HCT116 (cell line): ENCODE data around the gene RNF31. TPM values are rescaled to one million over a fixed set of nuclear protein-coding genes. Genes with fewer than 3 reads are reported as not detected.

Experiments used
- ATAC-seq: fragments of 200-7000 bp; cut with Tn5 transposase; 2 replicates; pipeline ENCODE4 v1.9.1; 2020; ENCODE audit warnings: mild to moderate bottlenecking, moderate library complexity
- BruUV-seq: library from RNA; stranded (reverse); fragments of 400-500 nt; replicated peaks from 2 replicates; lab custom pipeline; 2021; lab: Mats Ljungman, UMichigan
- CTCF ChIA-PET: fragments of 300-600 bp; sonication (Branson Sonifier 250); formaldehyde crosslinking; loops from one replicate; lab custom pipeline; 2021; ENCODE audit warnings: antibody characterized with exemption; lab: Charles Lee
- POLR2A ChIA-PET: fragments of 300-600, 350-600 bp; sonication (Branson Sonifier 250); formaldehyde crosslinking; loops from one replicate; lab custom pipeline; 2021; ENCODE audit warnings: antibody characterized with exemption; lab: Charles Lee
- RAD21 ChIA-PET, 2 experiments: fragments of 300-600 bp; sonication (Branson Sonifier 250); formaldehyde crosslinking; loops; one replicate each; lab custom pipeline; 2023; ENCODE audit warnings: low total read pairs in 2 of 2; ENCODE audit not compliant: uncharacterized antibody in 2 of 2, unreplicated experiment in 2 of 2, low non-redundant PET in 1 of 2; lab: Charles Lee
- DNase-seq: peaks from one replicate; pipeline ENCODE4 v3.0.0-alpha.2; 2010; ENCODE audit warnings: low read depth, low spot score
- H2AFZ ChIP-seq: fragments of 200-600 bp; shearing (Covaris generic), sonication (generic); 2 replicates; pipeline ENCODE4 v1.6.1; 2017; ENCODE audit warnings: low read depth, mixed run types, mixed read lengths, antibody characterized with exemption, low read length; ENCODE audit not compliant: poor library complexity, severe bottlenecking
- H3K27ac ChIP-seq: 2 replicates; pipeline ENCODE4 v1.5.1; 2012; ENCODE audit warnings: low read depth, low read length
- H3K27me3 ChIP-seq: fragments of 200-600 bp; sonication (generic); 2 replicates; pipeline ENCODE4 v1.6.1; 2016; ENCODE audit warnings: mixed run types, low read length, mixed read lengths; ENCODE audit not compliant: insufficient read depth
- H3K36me3 ChIP-seq, 2 experiments: fragments of 200-500 bp in 1 of 2; fragments of 200-600 bp in 1 of 2; sonication (Bioruptor generic) in 1 of 2; sonication (generic) in 1 of 2; 2 replicates each; pipeline versions ENCODE4 v1.5.1 to v1.6.1; 2014 to 2016; ENCODE audit warnings: low read length in 2 of 2, inconsistent platforms in 1 of 2, mixed read lengths in 1 of 2, mixed run types in 1 of 2; ENCODE audit not compliant: insufficient read depth in 2 of 2, control insufficient read depth in 1 of 2
- H3K4me1 ChIP-seq, 2 experiments: fragments of 200-600 bp in 1 of 2; sonication (generic) in 1 of 2; 2 replicates each; pipeline versions ENCODE4 v1.5.1 to v1.6.1; 2012 to 2017; ENCODE audit warnings: low read length in 2 of 2, inconsistent platforms in 1 of 2, mild to moderate bottlenecking in 1 of 2, mixed read lengths in 1 of 2, mixed run types in 1 of 2, moderate library complexity in 1 of 2; ENCODE audit not compliant: insufficient read depth in 2 of 2, control insufficient read depth in 1 of 2
- H3K4me2 ChIP-seq: fragments of 200-600 bp; sonication (generic); 2 replicates; pipeline ENCODE4 v1.6.1; 2017; ENCODE audit warnings: mixed run types, low read length, mixed read lengths
- H3K4me3 ChIP-seq, 2 experiments: fragments of 200-600 bp in 1 of 2; sonication (generic) in 1 of 2; replicated peaks in 1 of 2; 2 replicates each; pipeline ENCODE4 v1.5.1; 2011 to 2016; ENCODE audit warnings: low read length in 2 of 2, control low read depth in 1 of 2, low read depth in 1 of 2, mild to moderate bottlenecking in 1 of 2, mixed read lengths in 1 of 2, mixed run types in 1 of 2
- H3K79me2 ChIP-seq: fragments of 200-600 bp; sonication (generic); 2 replicates; pipeline ENCODE4 v1.6.1; 2017; ENCODE audit warnings: mild to moderate bottlenecking, mixed run types, low read length, moderate library complexity, mixed read lengths; ENCODE audit not compliant: insufficient read depth
- H3K9ac ChIP-seq: fragments of 200-600 bp; sonication (generic); 2 replicates; pipeline ENCODE4 v1.6.1; 2016; ENCODE audit warnings: low read length, mixed read lengths
- H3K9me2 ChIP-seq: fragments of 200-600 bp; sonication (generic), shearing (Covaris generic); 2 replicates; pipeline ENCODE4 v1.6.1; 2017; ENCODE audit warnings: mixed run types, mild to moderate bottlenecking, moderate library complexity; ENCODE audit not compliant: insufficient read depth
- H3K9me3 ChIP-seq, 2 experiments: fragments of 200-500 bp in 1 of 2; fragments of 200-600 bp in 1 of 2; sonication (Bioruptor generic) in 1 of 2; sonication (generic) in 1 of 2; 2 replicates each; pipeline ENCODE4 v1.6.1; 2014 to 2017; ENCODE audit warnings: low read length in 2 of 2, mixed read lengths in 2 of 2, inconsistent platforms in 1 of 2, low read depth in 1 of 2, mild to moderate bottlenecking in 1 of 2, mixed run types in 1 of 2, moderate library complexity in 1 of 2; ENCODE audit not compliant: control insufficient read depth in 1 of 2, insufficient read depth in 1 of 2
- H4K20me1 ChIP-seq: fragments of 200-600 bp; sonication (generic), shearing (Covaris generic); 2 replicates; pipeline ENCODE4 v1.6.1; 2017; ENCODE audit warnings: mixed run types, mild to moderate bottlenecking, moderate library complexity; ENCODE audit not compliant: insufficient read depth
- CEBPB ChIP-seq: IDR thresholded peaks from 2 replicates; pipeline ENCODE4 v1.6.1; 2012; ENCODE audit warnings: low read depth
- MAX ChIP-seq: IDR thresholded peaks from 2 replicates; pipeline ENCODE4 v1.6.1; 2012
- RAD21 ChIP-seq: IDR thresholded peaks from 2 replicates; pipeline ENCODE4 v1.6.1; 2012; ENCODE audit warnings: low read depth, mild to moderate bottlenecking
- REST ChIP-seq: IDR thresholded peaks from 2 replicates; pipeline ENCODE4 v1.6.1; 2012; ENCODE audit warnings: low read depth
- SIN3A ChIP-seq: IDR thresholded peaks from 2 replicates; pipeline ENCODE4 v1.6.1; 2012; ENCODE audit warnings: low read depth
- TCF7L2 ChIP-seq: IDR thresholded peaks from 2 replicates; pipeline ENCODE4 v1.7.0; 2011; ENCODE audit warnings: borderline replicate concordance, inconsistent platforms; ENCODE audit not compliant: insufficient read depth, insufficient read length; ENCODE audit errors: extremely low read depth
- YY1 ChIP-seq: IDR thresholded peaks from 2 replicates; pipeline ENCODE4 v1.6.1; 2011; ENCODE audit warnings: low read length, low read depth, moderate library complexity, mild to moderate bottlenecking; ENCODE audit not compliant: insufficient replicate concordance; ENCODE audit errors: extremely low read depth
- ZFX ChIP-seq: fragments of 450-650 bp; IDR thresholded peaks from 2 replicates; pipeline ENCODE4 v1.6.1; 2017
- ZNF274 ChIP-seq: fragments of 200-500 bp; sonication (Bioruptor generic); IDR thresholded peaks from 2 replicates; pipeline ENCODE4 v1.6.1; 2014; ENCODE audit warnings: mild to moderate bottlenecking, low read depth, low read length, inconsistent platforms
- intact Hi-C: fragments of 100-400 bp; cut with micrococcal nuclease; formaldehyde crosslinking; loops from 2 replicates; pipeline ENCODE4 v1.10.0; 2022
- total RNA-seq: library from RNA; stranded (reverse); gene quantifications from one replicate; pipeline ENCODE4 v1.2.1, GENCODE V29; 2021; ENCODE audit not compliant: unreplicated experiment
- TF ChIP-seq, protein P1 (sequence below): IDR thresholded peaks from 2 replicates; pipeline ENCODE4 v1.6.1; 2012
- TF ChIP-seq, protein P2 (sequence below), 3 experiments: fragments of 200-600 bp in 1 of 3; sonication (generic) in 1 of 3; IDR thresholded peaks in 2 of 3; conservative IDR thresholded peaks in 1 of 3; 2 replicates each; pipeline ENCODE4 v1.5.1; 2012 to 2017; ENCODE audit warnings: low read depth in 2 of 3, low read length in 2 of 3, antibody characterized with exemption in 1 of 3, borderline replicate concordance in 1 of 3, control low read depth in 1 of 3, mild to moderate bottlenecking in 1 of 3, mixed read lengths in 1 of 3, mixed run types in 1 of 3, moderate library complexity in 1 of 3; ENCODE audit not compliant: insufficient read depth in 1 of 3

The RNF31 gene
- total RNA-seq, 1 experiment from 2014 or later, result 78.0 TPM

DNA sequence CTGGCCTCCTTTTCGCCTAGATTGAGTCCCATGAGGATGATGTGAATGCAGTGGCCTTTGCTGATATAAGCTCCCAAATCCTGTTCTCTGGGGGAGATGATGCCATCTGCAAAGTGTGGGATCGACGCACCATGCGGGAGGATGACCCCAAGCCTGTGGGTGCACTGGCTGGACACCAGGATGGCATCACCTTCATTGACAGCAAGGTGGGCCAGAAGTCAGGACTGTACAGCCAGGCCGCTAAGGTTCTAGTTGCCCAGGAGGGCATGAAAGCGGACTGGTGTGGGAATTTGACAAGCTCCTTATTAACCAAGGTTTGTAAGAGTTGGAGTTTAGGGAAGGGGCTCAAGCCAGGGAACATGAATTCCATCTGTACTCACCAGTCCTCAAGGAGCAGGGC is 27.6 kb upstream of the RNF31 start:
- Histone ChIP-seq H3K27ac (no peak overlapping the region), H3K9me2 (no peaks in the 10 kb centered on the region), H3K4me1 (peaks cover 6 to 12% of the 10 kb centered on the region in 2 experiments; a peak in 3 of 4 replicates), H3K79me2 (peaks cover 14% of the 10 kb centered on the region; the same call in 1 of the 2 replicates), H3K9me3 (no peaks in the 10 kb centered on the region), H3K4me3 (no peak overlapping the region), H3K4me2 (no peak overlapping the region), H2AFZ (no peak overlapping the region), H3K27me3 (no peaks in the 10 kb centered on the region), H4K20me1 (no peaks in the 10 kb centered on the region), H3K9ac (no peak overlapping the region), H3K36me3 (peaks cover 18 to 28% of the 10 kb centered on the region in 2 experiments)
- DNase-seq (no peak), ATAC-seq (no peak)
- no TSS peak for BruUV-seq
- RAD21 ChIA-PET, result no interaction called here
- CTCF ChIA-PET, result no interaction called here
- intact Hi-C loops, result no loop called here
- no peak for TF ChIP-seq YY1
- TF ChIP-seq, protein P1, sequence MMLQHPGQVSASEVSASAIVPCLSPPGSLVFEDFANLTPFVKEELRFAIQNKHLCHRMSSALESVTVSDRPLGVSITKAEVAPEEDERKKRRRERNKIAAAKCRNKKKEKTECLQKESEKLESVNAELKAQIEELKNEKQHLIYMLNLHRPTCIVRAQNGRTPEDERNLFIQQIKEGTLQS, result no peak
- TF ChIP-seq CEBPB, result no peak
- no peak for TF ChIP-seq TCF7L2
- TF ChIP-seq, all 23 proteins: peak for 0
- POLR2A ChIA-PET, result no interaction called here

GRCh38 chr14:24121210-24121609 is 26.1 kb upstream of the RNF31 start:
- Histone ChIP-seq H3K79me2 (0 out of 2 replicates have a peak, but pooled peaks cover 6% of the 10 kb centered on the region), H3K4me2 (no peak overlapping the region), H3K27ac (no peak overlapping the region), H3K4me3 (no peak overlapping the region), H3K9ac (no peak overlapping the region), H4K20me1 (no peaks in the 10 kb centered on the region), H3K4me1 (peaks cover 0 to under 1% of the 10 kb centered on the region in 2 experiments; a peak in 1 of 4 replicates), H2AFZ (no peak overlapping the region), H3K27me3 (no peaks in the 10 kb centered on the region), H3K9me2 (no peaks in the 10 kb centered on the region), H3K9me3 (no peaks in the 10 kb centered on the region), H3K36me3 (peaks cover 18 to 28% of the 10 kb centered on the region in 2 experiments)
- CTCF ChIA-PET, result no interaction called here
- POLR2A ChIA-PET, result no interaction called here
- RAD21 ChIA-PET, result no interaction called here
- intact Hi-C loops, result no loop called here
- ATAC-seq, result no peak
- BruUV-seq, result no TSS peak
- TF ChIP-seq, protein P2, sequence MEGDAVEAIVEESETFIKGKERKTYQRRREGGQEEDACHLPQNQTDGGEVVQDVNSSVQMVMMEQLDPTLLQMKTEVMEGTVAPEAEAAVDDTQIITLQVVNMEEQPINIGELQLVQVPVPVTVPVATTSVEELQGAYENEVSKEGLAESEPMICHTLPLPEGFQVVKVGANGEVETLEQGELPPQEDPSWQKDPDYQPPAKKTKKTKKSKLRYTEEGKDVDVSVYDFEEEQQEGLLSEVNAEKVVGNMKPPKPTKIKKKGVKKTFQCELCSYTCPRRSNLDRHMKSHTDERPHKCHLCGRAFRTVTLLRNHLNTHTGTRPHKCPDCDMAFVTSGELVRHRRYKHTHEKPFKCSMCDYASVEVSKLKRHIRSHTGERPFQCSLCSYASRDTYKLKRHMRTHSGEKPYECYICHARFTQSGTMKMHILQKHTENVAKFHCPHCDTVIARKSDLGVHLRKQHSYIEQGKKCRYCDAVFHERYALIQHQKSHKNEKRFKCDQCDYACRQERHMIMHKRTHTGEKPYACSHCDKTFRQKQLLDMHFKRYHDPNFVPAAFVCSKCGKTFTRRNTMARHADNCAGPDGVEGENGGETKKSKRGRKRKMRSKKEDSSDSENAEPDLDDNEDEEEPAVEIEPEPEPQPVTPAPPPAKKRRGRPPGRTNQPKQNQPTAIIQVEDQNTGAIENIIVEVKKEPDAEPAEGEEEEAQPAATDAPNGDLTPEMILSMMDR (IDR thresholded peaks at IDR 0.05 in 2 of 3, conservative IDR thresholded peaks at IDR 0.05 in 1 of 3; ENCODE audit: borderline replicate concordance in 1 of 3, insufficient read depth in 1 of 3, low read depth in 2 of 3, low read length in 2 of 3), result no peak
- no peak for TF ChIP-seq REST
- TF ChIP-seq MAX, result no peak
- TF ChIP-seq SIN3A, result no peak
- TF ChIP-seq ZNF274, result no peak
- TF ChIP-seq ZFX, result no peak
- no peak for TF ChIP-seq RAD21
- DNase-seq, result no peak
